Parathyroid adenoma (tissue), 2 donors: ENCODE data around the gene CD274.

ENCODE experiments used
- H2AFZ ChIP-seq: fragments of 300-600 bp; sonication (generic); one replicate; pipeline ENCODE4 v1.7.0; 2017; ENCODE audit warnings: antibody characterized with exemption, mild to moderate bottlenecking
- H3K27ac ChIP-seq: fragments of 300-600 bp; sonication (generic); one replicate; pipeline ENCODE4 v1.7.0; 2017
- H3K27me3 ChIP-seq: fragments of 300-600 bp; sonication (generic); one replicate; pipeline ENCODE4 v1.7.0; 2017; ENCODE audit warnings: low read length; ENCODE audit not compliant: control insufficient read depth, insufficient read depth
- H3K36me3 ChIP-seq: fragments of 300-600 bp; sonication (generic); one replicate; pipeline ENCODE4 v1.7.0; 2017; ENCODE audit warnings: low read length; ENCODE audit not compliant: control insufficient read depth, insufficient read depth
- H3K4me1 ChIP-seq: fragments of 300-600 bp; sonication (generic); one replicate; pipeline ENCODE4 v1.7.0; 2017; ENCODE audit warnings: control low read depth
- H3K4me2 ChIP-seq: fragments of 300-600 bp; sonication (generic); one replicate; pipeline ENCODE4 v1.7.0; 2017; ENCODE audit warnings: low read length
- H3K4me3 ChIP-seq: fragments of 300-600 bp; sonication (generic); one replicate; pipeline ENCODE4 v1.7.0; 2017; ENCODE audit warnings: low read depth, low read length
- H3K79me2 ChIP-seq: fragments of 300-600 bp; sonication (generic); one replicate; pipeline ENCODE4 v1.7.0; 2017; ENCODE audit warnings: control low read depth
- H3K9ac ChIP-seq: fragments of 300-600 bp; sonication (generic); one replicate; pipeline ENCODE4 v1.7.0; 2017; ENCODE audit warnings: mild to moderate bottlenecking
- H3K9me3 ChIP-seq: fragments of 300-600 bp; sonication (generic); one replicate; pipeline ENCODE4 v1.7.0; 2017; ENCODE audit warnings: low read length; ENCODE audit not compliant: control insufficient read depth
- CTCF ChIP-seq: fragments of 300-600 bp; sonication (generic); IDR thresholded peaks from one replicate; pipeline ENCODE4 v1.7.0; 2017; ENCODE audit warnings: antibody characterized with exemption, mild to moderate bottlenecking
- donor health status: primary hyperparathyroidism.

Gene CD274

GRCh38 chr9:5450359-5451091, at the start of gene CD274:
CD274 (plus strand) TSS chr9:5450542; CDS start chr9:5456114, 5,572 bp downstream.
- H3K27ac ChIP-seq, result peak within 1 kb of the TSS; percentile 87
- peak within 1 kb of the TSS; percentile 58 for H3K4me3 ChIP-seq
- peak within 1 kb of the TSS; percentile 52 for H3K4me2 ChIP-seq
- H3K4me1 ChIP-seq, result peaks cover 4% of the 10 kb centered on the region
- H3K9me3 ChIP-seq, result no peaks in the 10 kb centered on the region
- peak within 1 kb of the TSS; percentile 89 for H2AFZ ChIP-seq
- H3K27me3 ChIP-seq, result no peaks in the 10 kb centered on the region
- peak; percentile 57 for TF ChIP-seq CTCF
- no peaks in the 10 kb centered on the region for H3K79me2 ChIP-seq
- no peaks in the 10 kb centered on the region for H3K36me3 ChIP-seq
- H3K9ac ChIP-seq, result peak within 1 kb of the TSS; percentile 28

DNA sequence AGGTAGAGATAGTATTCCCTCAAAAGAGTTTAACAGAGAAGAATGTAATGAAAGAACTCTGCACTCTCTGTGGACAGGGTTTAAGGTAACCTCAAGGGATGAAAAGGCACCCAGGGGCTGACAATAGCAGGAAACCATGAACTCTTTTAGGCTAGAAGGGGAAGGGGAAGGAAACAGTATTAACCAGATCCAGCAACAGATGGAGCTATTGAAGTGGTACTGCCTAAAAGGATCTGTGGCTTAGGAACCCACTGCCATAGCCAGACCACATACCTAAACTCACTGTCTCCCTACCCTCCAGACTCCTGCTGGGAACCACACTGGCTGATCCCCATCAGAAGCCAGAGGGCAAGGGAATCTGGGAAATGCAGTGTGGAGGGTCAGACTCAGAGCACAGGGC, 48.1 kb upstream of the CD274 start:
- H3K36me3 ChIP-seq, result no peaks in the 10 kb centered on the region
- no peak overlapping the region for H3K4me2 ChIP-seq
- TF ChIP-seq CTCF, result no peak
- no peak overlapping the region for H2AFZ ChIP-seq
- no peak overlapping the region for H3K4me3 ChIP-seq
- H3K79me2 ChIP-seq, result no peaks in the 10 kb centered on the region
- H3K4me1 ChIP-seq, result no peaks in the 10 kb centered on the region
- no peak overlapping the region for H3K27ac ChIP-seq
- H3K9me3 ChIP-seq, result no peaks in the 10 kb centered on the region
- no peak overlapping the region for H3K9ac ChIP-seq
- H3K27me3 ChIP-seq, result no peaks in the 10 kb centered on the region

DNA sequence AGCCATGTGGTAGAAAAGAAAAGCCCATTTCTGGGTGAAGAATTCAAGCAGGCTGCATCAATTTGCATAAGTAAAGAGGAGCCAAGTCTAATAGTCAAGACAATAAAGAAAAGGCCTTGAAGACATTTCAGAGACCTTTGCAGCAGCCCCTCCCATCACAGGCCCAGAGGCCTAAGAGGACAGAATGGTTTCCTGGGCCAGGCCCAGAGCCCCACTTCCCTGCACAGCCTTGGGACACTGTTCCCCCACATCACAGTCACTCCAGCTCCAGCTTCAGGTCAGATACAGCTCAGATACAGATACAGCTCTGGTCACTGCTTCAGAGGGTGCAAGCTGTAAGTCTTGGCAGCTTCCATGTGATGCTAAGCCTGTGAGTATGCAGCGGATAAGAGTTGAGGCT, 41.7 kb upstream of the CD274 start:
- no peaks in the 10 kb centered on the region for H3K79me2 ChIP-seq
- no peak overlapping the region for H3K27ac ChIP-seq
- no peak overlapping the region for H3K9ac ChIP-seq
- no peak overlapping the region for H2AFZ ChIP-seq
- no peaks in the 10 kb centered on the region for H3K27me3 ChIP-seq
- no peaks in the 10 kb centered on the region for H3K4me1 ChIP-seq
- TF ChIP-seq CTCF, result no peak
- H3K4me2 ChIP-seq, result no peak overlapping the region
- no peak overlapping the region for H3K4me3 ChIP-seq
- H3K36me3 ChIP-seq, result no peaks in the 10 kb centered on the region
- H3K9me3 ChIP-seq, result no peaks in the 10 kb centered on the region

DNA sequence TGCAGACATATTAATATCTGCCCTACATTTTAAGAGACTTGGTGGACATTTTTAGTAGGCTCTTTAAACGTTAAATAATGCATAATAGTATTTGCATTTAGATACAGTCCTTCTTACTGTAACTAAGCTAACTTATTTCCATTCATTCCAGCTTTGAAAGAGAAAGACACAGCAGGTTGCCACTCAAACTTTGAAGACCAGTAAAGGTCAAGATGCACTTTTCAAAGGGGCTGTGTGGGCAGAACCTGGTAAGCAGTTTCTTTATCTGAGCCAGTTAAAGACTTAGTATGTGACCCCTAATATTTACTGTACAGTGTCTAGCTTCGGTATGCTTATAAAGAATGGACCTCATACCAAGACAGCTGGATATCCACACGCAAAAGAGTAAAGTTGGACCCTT, 33.4 kb upstream of the CD274 start:
- no peak overlapping the region for H2AFZ ChIP-seq
- TF ChIP-seq CTCF, result no peak

DNA sequence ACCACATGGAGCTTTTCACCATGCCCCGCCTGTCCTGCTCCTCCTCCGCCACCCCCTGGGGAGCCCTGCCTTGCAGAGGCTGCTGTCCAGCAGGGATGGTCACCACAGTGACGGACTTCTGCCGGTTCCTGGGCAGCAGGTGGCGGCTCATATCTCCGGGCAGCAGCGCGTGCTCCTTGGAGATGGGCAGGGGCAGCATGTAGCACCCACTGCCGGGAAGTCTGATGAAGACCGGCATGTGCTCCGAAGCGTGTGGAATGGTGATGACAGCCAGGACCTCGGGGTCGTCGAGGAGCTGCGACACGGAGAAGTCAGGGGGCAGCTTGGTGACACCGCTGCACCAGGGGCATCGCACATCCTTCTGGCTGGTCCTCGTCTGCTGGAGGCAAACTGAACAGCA, 31.9 kb upstream of the CD274 start:
- no peaks in the 10 kb centered on the region for H3K4me1 ChIP-seq
- no peak overlapping the region for H3K9ac ChIP-seq
- no peaks in the 10 kb centered on the region for H3K79me2 ChIP-seq
- H3K4me3 ChIP-seq, result no peak overlapping the region
- no peak overlapping the region for H3K4me2 ChIP-seq
- H2AFZ ChIP-seq, result no peak overlapping the region
- H3K36me3 ChIP-seq, result no peaks in the 10 kb centered on the region
- no peaks in the 10 kb centered on the region for H3K27me3 ChIP-seq
- no peak overlapping the region for H3K27ac ChIP-seq
- TF ChIP-seq CTCF, result no peak
- H3K9me3 ChIP-seq, result no peaks in the 10 kb centered on the region

More for the DNA sequence above, 33.4 kb upstream of the CD274 start:
- Histone ChIP-seq H3K4me1 (no peaks in the 10 kb centered on the region), H3K79me2 (no peaks in the 10 kb centered on the region), H3K27ac (no peak overlapping the region), H3K9me3 (no peaks in the 10 kb centered on the region), H3K36me3 (no peaks in the 10 kb centered on the region), H3K27me3 (no peaks in the 10 kb centered on the region), H3K4me2 (no peak overlapping the region), H3K4me3 (no peak overlapping the region), H3K9ac (no peak overlapping the region)
